ENCODE results near the gene MGAT1.

DNA sequence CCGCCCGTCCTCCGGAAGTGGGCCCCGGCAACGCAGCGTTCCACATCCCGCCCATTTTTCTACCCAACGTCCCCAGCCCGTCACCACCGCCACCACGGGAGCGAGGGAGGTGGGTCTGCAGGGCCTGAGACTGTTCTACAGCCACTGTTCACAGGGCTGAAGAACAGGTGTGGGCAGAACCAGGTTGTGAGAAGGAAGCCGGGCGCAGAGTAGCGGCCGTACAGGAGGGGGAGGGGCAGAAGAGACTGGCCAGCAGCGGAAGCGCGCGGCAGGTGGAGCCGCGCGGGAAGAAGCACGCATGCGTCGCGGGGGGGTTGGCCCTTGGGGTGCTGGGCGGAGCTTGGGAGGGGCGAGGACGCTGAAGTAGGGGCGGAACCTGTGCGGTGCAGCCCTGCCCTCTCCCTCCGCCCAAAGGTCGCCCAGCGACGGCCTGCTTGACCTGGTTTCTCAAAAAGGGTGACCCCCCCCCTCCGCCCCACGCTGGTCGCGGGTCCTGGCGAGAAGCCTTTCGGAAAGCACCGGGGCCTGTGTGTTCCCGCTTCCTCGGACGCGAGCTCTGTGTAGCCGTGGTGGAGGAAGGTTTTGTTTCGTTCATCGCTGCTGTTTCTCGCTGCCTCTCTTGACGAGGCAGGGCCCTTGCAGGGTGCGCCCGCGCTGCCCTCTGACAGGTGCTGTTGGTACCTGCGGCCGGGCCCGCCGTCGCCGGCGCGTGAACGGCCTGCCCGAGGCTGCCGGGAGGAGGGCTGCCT, 7.8 kb upstream of the MGAT1 start:
- TF ChIP-seq POLR2A (IDR thresholded peaks at IDR 0.05): peak in 1 of 2 donors; percentile 79
- TF ChIP-seq, protein P1, sequence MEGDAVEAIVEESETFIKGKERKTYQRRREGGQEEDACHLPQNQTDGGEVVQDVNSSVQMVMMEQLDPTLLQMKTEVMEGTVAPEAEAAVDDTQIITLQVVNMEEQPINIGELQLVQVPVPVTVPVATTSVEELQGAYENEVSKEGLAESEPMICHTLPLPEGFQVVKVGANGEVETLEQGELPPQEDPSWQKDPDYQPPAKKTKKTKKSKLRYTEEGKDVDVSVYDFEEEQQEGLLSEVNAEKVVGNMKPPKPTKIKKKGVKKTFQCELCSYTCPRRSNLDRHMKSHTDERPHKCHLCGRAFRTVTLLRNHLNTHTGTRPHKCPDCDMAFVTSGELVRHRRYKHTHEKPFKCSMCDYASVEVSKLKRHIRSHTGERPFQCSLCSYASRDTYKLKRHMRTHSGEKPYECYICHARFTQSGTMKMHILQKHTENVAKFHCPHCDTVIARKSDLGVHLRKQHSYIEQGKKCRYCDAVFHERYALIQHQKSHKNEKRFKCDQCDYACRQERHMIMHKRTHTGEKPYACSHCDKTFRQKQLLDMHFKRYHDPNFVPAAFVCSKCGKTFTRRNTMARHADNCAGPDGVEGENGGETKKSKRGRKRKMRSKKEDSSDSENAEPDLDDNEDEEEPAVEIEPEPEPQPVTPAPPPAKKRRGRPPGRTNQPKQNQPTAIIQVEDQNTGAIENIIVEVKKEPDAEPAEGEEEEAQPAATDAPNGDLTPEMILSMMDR (IDR thresholded peaks at IDR 0.05): no peak
